Measurements from ENCODE around the gene MBD3. TPM values are rescaled to one million over a fixed set of nuclear protein-coding genes. Genes with fewer than 3 reads are reported as not detected.
A peak's percentile ranks its signal among the peaks of the same experiment; 100 is the strongest.

Gene MBD3
- total and polyA plus RNA-seq, 4 donors: 12.4 to 57.6 (median 50.2) TPM

- Histone ChIP-seq H3K27me3 (ENCODE audit: control insufficient read depth in 4 of 4, insufficient read depth in 4 of 4, low read length in 3 of 4) (no peaks in the 10 kb centered on the region), H3K4me1 (ENCODE audit: control insufficient read depth in 4 of 4, insufficient read depth in 4 of 4, low read length in 3 of 4) (peaks cover 13 to 45% (median 29%) of the 10 kb centered on the region in 4 donors), H3K36me3 (ENCODE audit: control insufficient read depth in 4 of 4, insufficient read depth in 3 of 4, low read depth in 1 of 4, low read length in 3 of 4) (peaks cover under 1 to 4% (median under 1%) of the 10 kb centered on the region in 4 donors), H3K9ac (ENCODE audit: low read depth in 1 of 2, low read length in 2 of 2) (peak overlapping the region; percentile 81 to 99), H3K4me3 (ENCODE audit: low read depth in 1 of 3, low read length in 3 of 3) (peak overlapping the region; percentile 77 to 97 (median 85)), H3K27ac (ENCODE audit: low read depth in 1 of 2, low read length in 2 of 2) (peak overlapping the region; percentile 84 to 96), H3K9me3 (ENCODE audit: control insufficient read depth in 4 of 4, low read length in 3 of 4) (no peaks in the 10 kb centered on the region)
- WGBS: under 1% methylated on average over 94 of the region's 94 CpGs
- TF ChIP-seq, protein P1, sequence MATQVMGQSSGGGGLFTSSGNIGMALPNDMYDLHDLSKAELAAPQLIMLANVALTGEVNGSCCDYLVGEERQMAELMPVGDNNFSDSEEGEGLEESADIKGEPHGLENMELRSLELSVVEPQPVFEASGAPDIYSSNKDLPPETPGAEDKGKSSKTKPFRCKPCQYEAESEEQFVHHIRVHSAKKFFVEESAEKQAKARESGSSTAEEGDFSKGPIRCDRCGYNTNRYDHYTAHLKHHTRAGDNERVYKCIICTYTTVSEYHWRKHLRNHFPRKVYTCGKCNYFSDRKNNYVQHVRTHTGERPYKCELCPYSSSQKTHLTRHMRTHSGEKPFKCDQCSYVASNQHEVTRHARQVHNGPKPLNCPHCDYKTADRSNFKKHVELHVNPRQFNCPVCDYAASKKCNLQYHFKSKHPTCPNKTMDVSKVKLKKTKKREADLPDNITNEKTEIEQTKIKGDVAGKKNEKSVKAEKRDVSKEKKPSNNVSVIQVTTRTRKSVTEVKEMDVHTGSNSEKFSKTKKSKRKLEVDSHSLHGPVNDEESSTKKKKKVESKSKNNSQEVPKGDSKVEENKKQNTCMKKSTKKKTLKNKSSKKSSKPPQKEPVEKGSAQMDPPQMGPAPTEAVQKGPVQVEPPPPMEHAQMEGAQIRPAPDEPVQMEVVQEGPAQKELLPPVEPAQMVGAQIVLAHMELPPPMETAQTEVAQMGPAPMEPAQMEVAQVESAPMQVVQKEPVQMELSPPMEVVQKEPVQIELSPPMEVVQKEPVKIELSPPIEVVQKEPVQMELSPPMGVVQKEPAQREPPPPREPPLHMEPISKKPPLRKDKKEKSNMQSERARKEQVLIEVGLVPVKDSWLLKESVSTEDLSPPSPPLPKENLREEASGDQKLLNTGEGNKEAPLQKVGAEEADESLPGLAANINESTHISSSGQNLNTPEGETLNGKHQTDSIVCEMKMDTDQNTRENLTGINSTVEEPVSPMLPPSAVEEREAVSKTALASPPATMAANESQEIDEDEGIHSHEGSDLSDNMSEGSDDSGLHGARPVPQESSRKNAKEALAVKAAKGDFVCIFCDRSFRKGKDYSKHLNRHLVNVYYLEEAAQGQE (IDR thresholded peaks at IDR 0.05): peak; percentile 29
- TF ChIP-seq GABPA (IDR thresholded peaks at IDR 0.05 in 1 of 2, conservative IDR thresholded peaks at IDR 0.05 in 1 of 2): no peak
- DNase-seq (ENCODE audit: low spot score): peak; percentile 86
Measured at GRCh38 chr19:1592024-1592754, 476 bp downstream of the MBD3 start.

- Histone ChIP-seq H3K9ac (ENCODE audit: low read depth in 1 of 2, low read length in 2 of 2) (peak overlapping the region; percentile 81 to 99), H3K4me3 (ENCODE audit: low read depth in 1 of 3, low read length in 3 of 3) (peak overlapping the region; percentile 77 to 97 (median 85)), H3K9me3 (ENCODE audit: control insufficient read depth in 4 of 4, low read length in 3 of 4) (no peaks in the 10 kb centered on the region), H3K27me3 (ENCODE audit: control insufficient read depth in 4 of 4, insufficient read depth in 4 of 4, low read length in 3 of 4) (no peaks in the 10 kb centered on the region), H3K27ac (ENCODE audit: low read depth in 1 of 2, low read length in 2 of 2) (peak overlapping the region; percentile 84 to 96), H3K36me3 (ENCODE audit: control insufficient read depth in 4 of 4, insufficient read depth in 3 of 4, low read depth in 1 of 4, low read length in 3 of 4) (peaks cover 0 to 3% (median 0%) of the 10 kb centered on the region in 4 donors), H3K4me1 (ENCODE audit: control insufficient read depth in 4 of 4, insufficient read depth in 4 of 4, low read length in 3 of 4) (peaks cover 13 to 45% (median 29%) of the 10 kb centered on the region in 4 donors)
- TF ChIP-seq FOXA2 (IDR thresholded peaks at IDR 0.05) (no peak), RAD21 (IDR thresholded peaks at IDR 0.05) (no peak), ATF3 (IDR thresholded peaks at IDR 0.05) (no peak), HNF4A (conservative IDR thresholded peaks at IDR 0.05) (no peak), SP1 (IDR thresholded peaks at IDR 0.05) (no peak), CTCF (IDR thresholded peaks at IDR 0.05; ENCODE audit: low read depth, low read length, missing input control) (no peak), RXRA (IDR thresholded peaks at IDR 0.05) (no peak), JUND (IDR thresholded peaks at IDR 0.05) (no peak)
- TF ChIP-seq, protein P1 (IDR thresholded peaks at IDR 0.05): no peak
- DNase-seq (ENCODE audit: low spot score): no peak
- WGBS: 2% methylated on average over 31 of the region's 31 CpGs
Measured at GRCh38 chr19:1591421-1592023, 1.1 kb downstream of the MBD3 start.
